Bronchial smooth muscle cell (primary cell): ENCODE measurements around the gene GLMN. TPM values are rescaled to one million over a fixed set of nuclear protein-coding genes. Genes with fewer than 3 reads are reported as not detected.

Experiments
- total RNA-seq: library from RNA; depleted of rRNA; stranded (reverse); fragments of >200 nt; gene quantifications from 2 replicates; pipeline ENCODE4 v1.2.1, GENCODE V29; 2014

The GLMN gene, protein sequence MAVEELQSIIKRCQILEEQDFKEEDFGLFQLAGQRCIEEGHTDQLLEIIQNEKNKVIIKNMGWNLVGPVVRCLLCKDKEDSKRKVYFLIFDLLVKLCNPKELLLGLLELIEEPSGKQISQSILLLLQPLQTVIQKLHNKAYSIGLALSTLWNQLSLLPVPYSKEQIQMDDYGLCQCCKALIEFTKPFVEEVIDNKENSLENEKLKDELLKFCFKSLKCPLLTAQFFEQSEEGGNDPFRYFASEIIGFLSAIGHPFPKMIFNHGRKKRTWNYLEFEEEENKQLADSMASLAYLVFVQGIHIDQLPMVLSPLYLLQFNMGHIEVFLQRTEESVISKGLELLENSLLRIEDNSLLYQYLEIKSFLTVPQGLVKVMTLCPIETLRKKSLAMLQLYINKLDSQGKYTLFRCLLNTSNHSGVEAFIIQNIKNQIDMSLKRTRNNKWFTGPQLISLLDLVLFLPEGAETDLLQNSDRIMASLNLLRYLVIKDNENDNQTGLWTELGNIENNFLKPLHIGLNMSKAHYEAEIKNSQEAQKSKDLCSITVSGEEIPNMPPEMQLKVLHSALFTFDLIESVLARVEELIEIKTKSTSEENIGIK
- 3.7 and 9.0 TPM in 2 replicates for total RNA-seq

DNA sequence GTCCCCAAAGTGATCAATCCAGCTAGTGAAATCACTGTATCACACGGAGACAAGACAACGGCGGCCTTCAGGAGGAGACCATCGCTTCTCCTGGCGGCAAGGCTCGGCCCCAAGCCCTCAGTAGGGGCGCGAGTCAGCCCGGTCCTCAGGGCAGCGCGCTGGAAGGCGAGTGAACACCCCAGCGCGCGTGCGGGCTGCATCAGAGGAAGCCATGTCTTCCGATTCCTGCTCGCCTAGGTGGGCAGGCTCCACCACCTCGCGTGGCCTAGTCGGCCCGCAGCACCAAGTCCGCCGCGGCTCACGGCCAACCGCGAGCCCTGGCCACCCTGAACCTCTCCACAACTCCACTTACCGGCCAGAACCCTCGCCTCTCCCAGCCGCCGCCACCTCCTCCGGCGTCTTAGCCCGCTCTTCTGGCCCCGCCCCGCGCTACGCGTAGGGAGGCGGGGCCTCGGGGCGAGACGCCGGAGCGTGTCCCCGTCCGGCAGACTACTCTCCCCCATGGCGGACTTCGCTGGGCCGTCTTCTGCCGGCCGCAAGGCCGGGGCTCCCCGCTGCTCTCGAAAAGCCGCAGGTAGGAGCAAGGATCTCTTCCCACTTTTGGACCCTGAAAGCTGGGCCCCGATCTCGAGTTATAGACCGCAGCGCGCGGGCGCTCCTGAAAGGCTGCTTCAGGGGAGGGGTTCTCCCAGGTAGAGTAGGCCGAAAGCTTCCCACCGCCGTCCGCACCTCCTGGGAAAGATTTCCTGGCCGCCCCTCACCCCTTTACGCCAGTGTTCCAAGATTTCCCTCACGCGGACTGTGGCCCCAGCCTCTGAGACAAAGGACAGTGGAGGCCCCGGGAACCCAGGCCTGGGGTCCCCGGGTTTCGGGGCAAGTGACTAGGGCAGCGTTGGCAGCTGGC is at the start of gene GLMN, which contains the start of gene RPAP2:
Gene GLMN, minus strand, starts transcription at position 415 of the 904 bp plus-strand sequence. CDS start 988 bp downstream, outside the sequence.
Gene RPAP2, plus strand, starts transcription at position 487 of the 904 bp plus-strand sequence. Its CDS starts 15 bp downstream, at position 502.

GRCh38 chr1:92217721-92218120 is 81.1 kb downstream of the GLMN start, which contains the start of gene C1orf146:
Gene C1orf146 (plus strand): TSS chr1:92217915. CDS start chr1:92231421, 13,506 bp downstream.

Other genes with a start within 250 kb of the GLMN start
- 0.16 TPM in 1 of 2 replicates, not detected in the other for gene SETSIP, start 223.6 kb downstream of the GLMN start, total RNA-seq
- 4.1 and 4.7 TPM in 2 replicates for gene BTBD8, start 218.6 kb downstream of the GLMN start, total RNA-seq
- not detected in 2 replicates for gene C1orf146, start 81.1 kb downstream of the GLMN start, total RNA-seq
- gene RPAP2, start 72 bp upstream of the GLMN start, total RNA-seq = 3.9 and 4.6 TPM in 2 replicates
- not detected in 2 replicates for gene GFI1, start 187.9 kb upstream of the GLMN start, total RNA-seq